Measurements from ENCODE around the gene KRTAP12-1. TPM values are rescaled to one million over a fixed set of nuclear protein-coding genes. Genes with fewer than 3 reads are reported as not detected.

The KRTAP12-1 gene
- total RNA-seq, 4 donors from 2014 or later, result not detected

DNA sequence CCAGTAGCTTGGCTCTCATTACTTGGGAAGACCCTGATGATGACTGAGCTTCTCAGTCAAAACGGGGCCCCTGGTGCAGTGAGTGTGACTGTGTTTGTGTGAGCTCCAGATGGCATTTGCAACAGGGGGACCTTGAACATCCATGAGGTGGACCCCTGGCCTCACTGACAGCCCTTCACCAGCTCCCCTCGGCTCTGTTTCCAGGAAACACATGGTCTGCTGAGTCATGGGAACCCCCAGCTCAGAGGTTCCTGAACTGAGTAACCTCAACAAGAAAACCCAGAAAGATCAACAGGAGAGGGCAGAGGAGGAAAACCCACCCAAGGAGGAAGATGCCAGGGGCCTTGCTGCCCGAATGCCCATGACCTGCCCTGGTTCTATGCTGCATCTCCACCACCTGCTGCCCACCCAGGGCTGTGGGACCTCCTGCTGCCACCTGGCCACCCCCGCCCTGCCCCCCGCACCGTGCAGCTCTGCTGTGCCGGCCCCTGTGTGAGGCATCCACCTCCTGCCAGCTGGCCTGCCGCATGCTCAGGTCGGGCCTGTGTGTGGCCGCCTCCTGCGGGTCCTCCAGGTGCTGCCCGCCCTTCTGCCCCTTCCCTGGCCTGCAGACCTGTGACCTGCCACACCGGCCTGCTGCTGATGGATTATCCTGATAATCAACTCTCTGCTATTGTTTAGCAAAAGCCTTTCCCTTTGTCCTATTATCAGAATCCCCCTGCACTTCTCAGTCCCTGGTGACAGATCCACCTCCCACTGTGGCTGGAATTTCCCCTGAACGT is 4.2 kb upstream of the KRTAP12-1 start:
- TF ChIP-seq, protein P1, sequence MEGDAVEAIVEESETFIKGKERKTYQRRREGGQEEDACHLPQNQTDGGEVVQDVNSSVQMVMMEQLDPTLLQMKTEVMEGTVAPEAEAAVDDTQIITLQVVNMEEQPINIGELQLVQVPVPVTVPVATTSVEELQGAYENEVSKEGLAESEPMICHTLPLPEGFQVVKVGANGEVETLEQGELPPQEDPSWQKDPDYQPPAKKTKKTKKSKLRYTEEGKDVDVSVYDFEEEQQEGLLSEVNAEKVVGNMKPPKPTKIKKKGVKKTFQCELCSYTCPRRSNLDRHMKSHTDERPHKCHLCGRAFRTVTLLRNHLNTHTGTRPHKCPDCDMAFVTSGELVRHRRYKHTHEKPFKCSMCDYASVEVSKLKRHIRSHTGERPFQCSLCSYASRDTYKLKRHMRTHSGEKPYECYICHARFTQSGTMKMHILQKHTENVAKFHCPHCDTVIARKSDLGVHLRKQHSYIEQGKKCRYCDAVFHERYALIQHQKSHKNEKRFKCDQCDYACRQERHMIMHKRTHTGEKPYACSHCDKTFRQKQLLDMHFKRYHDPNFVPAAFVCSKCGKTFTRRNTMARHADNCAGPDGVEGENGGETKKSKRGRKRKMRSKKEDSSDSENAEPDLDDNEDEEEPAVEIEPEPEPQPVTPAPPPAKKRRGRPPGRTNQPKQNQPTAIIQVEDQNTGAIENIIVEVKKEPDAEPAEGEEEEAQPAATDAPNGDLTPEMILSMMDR (IDR thresholded peaks at IDR 0.05; ENCODE audit: low read depth), result no peak

DNA sequence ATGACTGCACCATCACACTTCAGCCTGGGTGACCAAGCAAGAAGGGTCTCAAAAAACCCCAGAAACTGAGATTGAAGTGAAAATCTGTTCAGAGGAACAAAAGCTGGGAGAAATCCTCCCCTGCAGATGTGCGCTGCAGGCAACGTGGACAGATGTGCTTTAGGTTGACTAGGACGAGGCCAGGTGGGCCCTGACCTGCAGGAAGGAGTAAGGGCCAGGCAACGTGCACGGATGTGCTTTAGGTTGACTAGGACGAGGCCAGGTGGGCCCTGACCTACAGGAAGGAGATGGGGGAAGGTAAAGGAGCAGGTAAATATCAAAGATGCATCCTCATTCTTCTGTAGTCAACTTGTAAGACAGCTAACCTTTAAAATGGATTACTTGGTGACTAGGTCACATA is 2.5 kb upstream of the KRTAP12-1 start:
- TF ChIP-seq, protein P1 (IDR thresholded peaks at IDR 0.05; ENCODE audit: low read depth), result no peak

DNA sequence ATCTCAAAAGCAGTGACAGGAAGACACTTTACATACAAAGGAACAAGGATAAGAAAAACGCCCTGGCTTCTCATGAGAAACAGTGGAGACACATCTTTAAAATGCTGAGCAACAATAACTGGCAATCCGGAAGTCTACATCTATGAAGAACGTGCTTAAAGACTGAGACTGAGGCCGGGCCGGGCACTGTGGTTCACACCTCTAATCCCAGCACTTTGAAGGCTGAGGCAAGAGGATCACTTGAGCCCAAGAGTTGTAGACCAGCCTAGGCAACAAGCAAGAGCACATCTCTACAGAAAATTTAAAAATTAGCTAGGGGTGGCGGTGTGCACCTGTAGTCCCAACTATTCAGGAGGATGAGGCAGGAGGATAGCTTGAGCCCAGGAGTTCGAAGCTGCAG is 2.1 kb upstream of the KRTAP12-1 start:
- TF ChIP-seq, protein P1 (IDR thresholded peaks at IDR 0.05; ENCODE audit: low read depth), result no peak

DNA sequence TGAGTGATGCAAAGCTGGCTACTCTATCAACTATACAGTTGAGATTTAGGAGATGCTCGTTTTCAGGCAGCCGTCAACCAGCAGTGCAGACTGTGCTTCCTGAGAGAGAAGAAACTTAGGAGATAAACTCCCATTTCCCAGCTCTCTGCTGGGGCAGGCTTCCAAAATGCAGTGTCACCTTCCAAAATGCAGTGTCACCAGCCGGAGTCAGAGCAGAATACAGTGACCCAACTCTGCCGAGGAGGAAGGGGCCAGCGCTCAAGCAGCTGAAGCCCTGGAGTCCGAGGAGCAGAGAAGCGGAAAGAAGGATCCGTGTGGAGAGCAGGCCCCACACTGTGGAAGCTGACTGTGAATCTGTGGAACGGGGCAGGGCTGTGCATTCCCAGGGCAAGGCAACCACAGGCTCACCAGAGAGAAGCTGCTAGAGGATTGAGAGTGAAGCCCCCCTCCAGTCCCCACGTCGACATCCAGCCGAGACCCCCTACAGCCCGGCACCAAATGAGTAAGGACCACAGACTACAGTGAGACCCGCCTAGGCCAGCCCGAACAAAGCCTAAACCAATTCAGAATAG is 703 bp upstream of the KRTAP12-1 start:
- TF ChIP-seq, protein P1 (IDR thresholded peaks at IDR 0.05; ENCODE audit: low read depth), result no peak

DNA sequence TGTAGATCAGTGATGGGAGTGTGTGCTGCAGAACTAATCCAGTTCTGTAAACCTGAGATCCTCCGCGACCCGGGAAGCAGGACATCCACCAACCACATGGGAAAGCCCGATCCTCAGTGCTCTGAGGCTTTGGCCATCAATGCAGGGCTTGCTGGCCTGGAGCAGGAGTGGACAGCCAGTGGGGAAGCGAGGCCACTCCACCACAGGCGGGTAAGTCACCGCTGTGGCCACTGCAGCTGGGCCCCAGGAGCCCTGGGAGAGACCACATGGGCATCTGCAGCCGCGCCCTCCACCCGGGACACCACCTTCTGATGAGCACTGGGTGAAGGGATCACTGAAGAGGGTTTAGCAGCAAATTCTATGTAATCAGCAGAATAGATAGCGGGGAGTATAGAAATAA is 811 bp downstream of the KRTAP12-1 start:
- TF ChIP-seq, protein P1 (IDR thresholded peaks at IDR 0.05; ENCODE audit: low read depth), result no peak

DNA sequence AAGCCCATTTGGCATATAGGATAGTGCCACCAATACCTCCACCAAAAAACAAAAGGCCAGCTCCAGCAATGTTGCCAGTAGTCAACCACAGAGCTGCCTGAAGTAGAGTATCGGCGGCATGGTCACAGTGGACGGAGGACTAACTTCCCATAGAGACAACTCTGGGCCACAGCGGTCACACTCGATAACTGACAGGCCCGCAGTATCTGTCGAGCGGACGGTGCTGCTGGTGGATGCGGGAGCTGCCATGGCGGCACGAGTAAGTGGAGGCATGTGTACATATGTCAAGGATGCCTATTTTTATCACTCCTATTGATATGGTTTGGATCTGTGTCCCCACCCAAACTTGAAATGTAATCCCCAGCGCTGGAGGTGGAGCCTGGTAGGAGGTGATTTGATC is 4.1 kb downstream of the KRTAP12-1 start:
- TF ChIP-seq, protein P1 (IDR thresholded peaks at IDR 0.05; ENCODE audit: low read depth), result no peak

DNA sequence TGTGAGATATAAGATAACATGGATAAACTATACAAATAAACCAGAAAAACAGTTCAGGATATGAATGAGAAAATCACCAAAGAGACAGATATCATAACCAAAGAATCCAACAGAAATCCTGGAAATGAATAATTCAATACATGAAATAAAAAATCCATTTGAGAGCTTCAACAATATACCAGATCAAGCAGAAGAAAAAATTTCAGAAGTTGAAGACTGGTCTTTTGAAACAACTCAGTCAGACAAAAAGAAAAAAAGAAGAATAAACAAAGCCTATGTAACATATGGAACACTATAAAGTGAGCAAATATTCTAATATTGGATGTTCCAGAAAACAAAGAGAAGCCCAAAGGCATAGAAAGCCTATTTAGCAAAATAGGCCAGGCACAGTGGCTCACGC is 10.1 kb downstream of the KRTAP12-1 start:
- TF ChIP-seq, protein P1 (IDR thresholded peaks at IDR 0.05; ENCODE audit: low read depth), result no peak

Data from subcutaneous adipose tissue (tissue), 4 donors.